ENCODE results near the gene GDNF. TPM values are rescaled to one million over a fixed set of nuclear protein-coding genes. Genes with fewer than 3 reads are reported as not detected.
"Not testable (repeated sequence)": the region's sequence is repeated elsewhere in the genome, so short reads cannot be mapped to it uniquely, and the experiment has no call there.

Gene GDNF
- total RNA-seq, 1 experiment from 2014 or later: not detected

DNA sequence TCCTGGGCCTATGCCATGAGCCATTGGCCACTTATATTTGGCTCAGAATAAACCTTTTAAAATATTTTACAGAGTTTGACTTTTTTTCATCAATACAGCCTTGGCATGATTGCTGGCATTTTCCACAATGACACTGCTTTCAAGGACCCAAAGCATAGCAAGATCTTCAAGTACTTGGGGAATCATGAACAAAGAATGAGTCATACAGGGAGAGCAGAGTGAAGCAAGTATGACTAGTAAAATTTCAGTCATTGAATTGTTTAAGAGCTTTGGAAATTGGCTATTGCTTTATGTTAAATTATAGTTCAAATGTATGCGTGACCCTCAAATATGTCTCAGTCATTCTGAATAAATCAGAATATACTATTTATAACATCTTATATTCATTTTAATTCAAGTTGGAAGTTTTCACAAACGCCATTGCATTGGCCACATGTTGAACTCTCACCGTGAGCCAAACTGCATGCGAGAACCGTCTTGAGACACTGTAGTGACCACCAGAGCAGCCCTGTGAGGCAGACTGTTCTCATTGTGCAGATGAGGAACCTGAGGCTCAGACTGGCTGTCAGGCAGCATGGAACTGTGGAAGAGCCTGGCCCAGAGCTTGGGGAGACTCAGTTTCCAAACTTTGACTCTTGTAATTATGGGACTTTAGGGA lies 52.9 kb downstream of the GDNF start:
- no peak overlapping the region for H3K27ac ChIP-seq (ENCODE audit: low read length)
- CTCF ChIA-PET: interaction anchor here (0.6 kb wide), 1 partner anchor 216 kb away, joined by 3 read pairs; no protein-coding TSS in a partner anchor
- DNase-seq (ENCODE audit: low read depth, low spot score) (no peak), ATAC-seq (no peak)
- intact Hi-C loops (cut with micrococcal nuclease; ENCODE audit: unreplicated experiment) (no loop called here), in situ Hi-C loops (cut with HindIII; ENCODE audit: low pct_unique_long_range_greater_than_20kb, low sequenced_read_pairs) (no loop called here)
- no peaks in the 10 kb centered on the region for H3K27me3 ChIP-seq (ENCODE audit: control insufficient read depth, insufficient read depth, low read length)
- H3K4me1 ChIP-seq (ENCODE audit: control insufficient read depth, insufficient read depth, low read length): no peaks in the 10 kb centered on the region
- no peak overlapping the region for H3K4me3 ChIP-seq (ENCODE audit: low read depth in 2 of 2, low read length in 2 of 2)
- POLR2A ChIA-PET: no interaction called here
- no peaks in the 10 kb centered on the region for H3K36me3 ChIP-seq (ENCODE audit: control insufficient read depth, insufficient read depth, low read length)
- H3K9me3 ChIP-seq (ENCODE audit: control insufficient read depth, insufficient read depth, low read depth, low read length): no peaks in the 10 kb centered on the region
- TF ChIP-seq, protein P1, sequence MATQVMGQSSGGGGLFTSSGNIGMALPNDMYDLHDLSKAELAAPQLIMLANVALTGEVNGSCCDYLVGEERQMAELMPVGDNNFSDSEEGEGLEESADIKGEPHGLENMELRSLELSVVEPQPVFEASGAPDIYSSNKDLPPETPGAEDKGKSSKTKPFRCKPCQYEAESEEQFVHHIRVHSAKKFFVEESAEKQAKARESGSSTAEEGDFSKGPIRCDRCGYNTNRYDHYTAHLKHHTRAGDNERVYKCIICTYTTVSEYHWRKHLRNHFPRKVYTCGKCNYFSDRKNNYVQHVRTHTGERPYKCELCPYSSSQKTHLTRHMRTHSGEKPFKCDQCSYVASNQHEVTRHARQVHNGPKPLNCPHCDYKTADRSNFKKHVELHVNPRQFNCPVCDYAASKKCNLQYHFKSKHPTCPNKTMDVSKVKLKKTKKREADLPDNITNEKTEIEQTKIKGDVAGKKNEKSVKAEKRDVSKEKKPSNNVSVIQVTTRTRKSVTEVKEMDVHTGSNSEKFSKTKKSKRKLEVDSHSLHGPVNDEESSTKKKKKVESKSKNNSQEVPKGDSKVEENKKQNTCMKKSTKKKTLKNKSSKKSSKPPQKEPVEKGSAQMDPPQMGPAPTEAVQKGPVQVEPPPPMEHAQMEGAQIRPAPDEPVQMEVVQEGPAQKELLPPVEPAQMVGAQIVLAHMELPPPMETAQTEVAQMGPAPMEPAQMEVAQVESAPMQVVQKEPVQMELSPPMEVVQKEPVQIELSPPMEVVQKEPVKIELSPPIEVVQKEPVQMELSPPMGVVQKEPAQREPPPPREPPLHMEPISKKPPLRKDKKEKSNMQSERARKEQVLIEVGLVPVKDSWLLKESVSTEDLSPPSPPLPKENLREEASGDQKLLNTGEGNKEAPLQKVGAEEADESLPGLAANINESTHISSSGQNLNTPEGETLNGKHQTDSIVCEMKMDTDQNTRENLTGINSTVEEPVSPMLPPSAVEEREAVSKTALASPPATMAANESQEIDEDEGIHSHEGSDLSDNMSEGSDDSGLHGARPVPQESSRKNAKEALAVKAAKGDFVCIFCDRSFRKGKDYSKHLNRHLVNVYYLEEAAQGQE (IDR thresholded peaks at IDR 0.05; ENCODE audit: insufficient read depth in 1 of 2, low read depth in 2 of 2, low read length in 1 of 2): no peak
- TF ChIP-seq POLR2AphosphoS5 (IDR thresholded peaks at IDR 0.05; ENCODE audit: low read depth, low read length) (no peak), SIN3A (IDR thresholded peaks at IDR 0.05; ENCODE audit: borderline replicate concordance, insufficient read depth, low read depth, low read length) (no peak), TCF7L2 (IDR thresholded peaks at IDR 0.05; ENCODE audit: low read depth, low read length) (no peak)
- TF ChIP-seq, protein P2, sequence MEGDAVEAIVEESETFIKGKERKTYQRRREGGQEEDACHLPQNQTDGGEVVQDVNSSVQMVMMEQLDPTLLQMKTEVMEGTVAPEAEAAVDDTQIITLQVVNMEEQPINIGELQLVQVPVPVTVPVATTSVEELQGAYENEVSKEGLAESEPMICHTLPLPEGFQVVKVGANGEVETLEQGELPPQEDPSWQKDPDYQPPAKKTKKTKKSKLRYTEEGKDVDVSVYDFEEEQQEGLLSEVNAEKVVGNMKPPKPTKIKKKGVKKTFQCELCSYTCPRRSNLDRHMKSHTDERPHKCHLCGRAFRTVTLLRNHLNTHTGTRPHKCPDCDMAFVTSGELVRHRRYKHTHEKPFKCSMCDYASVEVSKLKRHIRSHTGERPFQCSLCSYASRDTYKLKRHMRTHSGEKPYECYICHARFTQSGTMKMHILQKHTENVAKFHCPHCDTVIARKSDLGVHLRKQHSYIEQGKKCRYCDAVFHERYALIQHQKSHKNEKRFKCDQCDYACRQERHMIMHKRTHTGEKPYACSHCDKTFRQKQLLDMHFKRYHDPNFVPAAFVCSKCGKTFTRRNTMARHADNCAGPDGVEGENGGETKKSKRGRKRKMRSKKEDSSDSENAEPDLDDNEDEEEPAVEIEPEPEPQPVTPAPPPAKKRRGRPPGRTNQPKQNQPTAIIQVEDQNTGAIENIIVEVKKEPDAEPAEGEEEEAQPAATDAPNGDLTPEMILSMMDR (IDR thresholded peaks at IDR 0.05): no peak
- no TSS peak for BruUV-seq (replicated peaks)

DNA sequence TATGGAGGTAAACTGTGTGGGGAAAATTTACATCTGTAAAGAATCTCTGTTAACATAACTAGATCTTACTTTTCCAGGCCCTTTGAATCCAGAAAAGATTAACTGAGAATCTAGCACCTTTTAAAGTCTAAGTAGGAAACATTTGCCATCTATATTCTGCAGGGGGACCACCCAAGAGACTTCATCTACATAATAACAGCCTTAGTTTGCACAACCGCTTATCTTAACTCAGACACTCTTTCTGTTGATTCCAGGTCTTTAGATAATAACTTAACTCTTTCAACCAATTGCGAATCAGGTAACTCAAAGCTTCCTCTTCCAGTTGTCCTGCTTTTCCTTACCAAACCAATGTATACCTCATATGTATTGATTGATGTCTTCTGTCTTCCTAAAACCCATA lies 53.4 kb downstream of the GDNF start:
- no TSS peak for BruUV-seq (replicated peaks)
- TF ChIP-seq, protein P1 (IDR thresholded peaks at IDR 0.05; ENCODE audit: insufficient read depth in 1 of 2, low read depth in 2 of 2, low read length in 1 of 2): no peak
- TF ChIP-seq, protein P2 (IDR thresholded peaks at IDR 0.05): no peak
- no peak for TF ChIP-seq POLR2AphosphoS5 (IDR thresholded peaks at IDR 0.05; ENCODE audit: low read depth, low read length)
- no peak for TF ChIP-seq TCF7L2 (IDR thresholded peaks at IDR 0.05; ENCODE audit: low read depth, low read length)
- no peak for TF ChIP-seq SIN3A (IDR thresholded peaks at IDR 0.05; ENCODE audit: borderline replicate concordance, insufficient read depth, low read depth, low read length)
- in situ Hi-C loops (cut with HindIII; ENCODE audit: low pct_unique_long_range_greater_than_20kb, low sequenced_read_pairs) (no loop called here), intact Hi-C loops (cut with micrococcal nuclease; ENCODE audit: unreplicated experiment) (no loop called here)
- DNase-seq (ENCODE audit: low read depth, low spot score) (no peak), ATAC-seq (no peak)
- H3K4me1 ChIP-seq (ENCODE audit: control insufficient read depth, insufficient read depth, low read length): no peaks in the 10 kb centered on the region
- no peak overlapping the region for H3K4me3 ChIP-seq (ENCODE audit: low read depth in 2 of 2, low read length in 2 of 2)
- POLR2A ChIA-PET: no interaction called here
- H3K36me3 ChIP-seq (ENCODE audit: control insufficient read depth, insufficient read depth, low read length): no peaks in the 10 kb centered on the region
- H3K27me3 ChIP-seq (ENCODE audit: control insufficient read depth, insufficient read depth, low read length): no peaks in the 10 kb centered on the region
- CTCF ChIA-PET: no interaction called here
- no peak overlapping the region for H3K27ac ChIP-seq (ENCODE audit: low read length)
- no peaks in the 10 kb centered on the region for H3K9me3 ChIP-seq (ENCODE audit: control insufficient read depth, insufficient read depth, low read depth, low read length)

DNA sequence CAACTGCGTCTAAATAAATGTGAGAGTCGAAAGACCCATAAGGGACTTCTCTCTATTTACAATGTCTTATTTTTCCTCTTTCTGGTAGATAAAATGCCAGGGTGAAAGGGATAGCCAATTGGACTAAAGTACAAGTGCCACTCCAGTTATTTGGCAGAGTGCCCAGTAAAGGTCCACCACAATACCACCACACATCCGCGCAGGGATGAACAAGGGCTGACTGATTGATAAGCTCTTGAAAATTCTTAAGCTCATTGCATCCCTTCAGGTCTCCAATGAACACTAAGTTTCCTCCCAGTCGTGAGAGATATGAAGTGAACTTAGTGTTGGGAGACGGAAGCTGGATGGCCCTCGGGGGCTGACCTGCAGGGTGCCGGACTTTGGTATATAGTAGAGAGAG lies 58.4 kb downstream of the GDNF start:
- H3K27ac ChIP-seq (ENCODE audit: low read length); POLR2A ChIA-PET; DNase-seq (ENCODE audit: low read depth, low spot score); H3K4me3 ChIP-seq (ENCODE audit: low read depth in 2 of 2, low read length in 2 of 2); H3K27me3 ChIP-seq (ENCODE audit: control insufficient read depth, insufficient read depth, low read length); H3K9me3 ChIP-seq (ENCODE audit: control insufficient read depth, insufficient read depth, low read depth, low read length); ATAC-seq; in situ Hi-C loops (cut with HindIII; ENCODE audit: low pct_unique_long_range_greater_than_20kb, low sequenced_read_pairs); BruUV-seq (replicated peaks); CTCF ChIA-PET; H3K4me1 ChIP-seq (ENCODE audit: control insufficient read depth, insufficient read depth, low read length); intact Hi-C loops (cut with micrococcal nuclease; ENCODE audit: unreplicated experiment); H3K36me3 ChIP-seq (ENCODE audit: control insufficient read depth, insufficient read depth, low read length): not testable (repeated sequence)

All from Panc1 (cell line).